Stimulated activated CD4-positive, alpha-beta T cell treated with anti-CD3 and anti-CD28 coated beads, Interleukin-1b, Interleukin-23, amount 100 ng/mL, for 4 hours (primary cell): ENCODE measurements around the gene TMTC1.
"Not testable (repeated sequence)": the region's sequence is repeated elsewhere in the genome, so short reads cannot be mapped to it uniquely, and the experiment has no call there.

ENCODE experiments used
- DNase-seq, 2 donors: peaks; one replicate each; pipeline ENCODE4 v3.0.0-alpha.2; 2020; ENCODE audit warnings: low read depth in 2 of 2

TMTC1 gene

GRCh38 chr12:29569132-29569757 lies 214.5 kb downstream of the TMTC1 start:
- no peak for DNase-seq

GRCh38 chr12:29566441-29566840 lies 217.3 kb downstream of the TMTC1 start:
- DNase-seq: no peak

- DNase-seq: no peak
These were observed 218.0 kb downstream of the TMTC1 start for GRCh38 chr12:29565727-29566126.

GRCh38 chr12:29564925-29565324 lies 218.8 kb downstream of the TMTC1 start:
- DNase-seq: no peak

- DNase-seq: no peak
These were observed 220.1 kb downstream of the TMTC1 start for GRCh38 chr12:29563636-29564035.

GRCh38 chr12:29563071-29563470 lies 220.7 kb downstream of the TMTC1 start:
- DNase-seq: no peak

- no peak for DNase-seq
These were observed 221.5 kb downstream of the TMTC1 start for GRCh38 chr12:29562110-29562804.

GRCh38 chr12:29561664-29562071 lies 222.1 kb downstream of the TMTC1 start:
- DNase-seq: no peak

GRCh38 chr12:29559198-29559597 lies 224.5 kb downstream of the TMTC1 start:
- no peak for DNase-seq

- no peak for DNase-seq
These were observed 227.4 kb downstream of the TMTC1 start for GRCh38 chr12:29556363-29556762.

GRCh38 chr12:29555451-29555850 lies 228.3 kb downstream of the TMTC1 start:
- DNase-seq: not testable (repeated sequence)

GRCh38 chr12:29552994-29553748 lies 230.6 kb downstream of the TMTC1 start:
- DNase-seq: no peak

GRCh38 chr12:29552324-29552927 lies 231.3 kb downstream of the TMTC1 start:
- DNase-seq: peak; percentile 43 to 52

- no peak for DNase-seq
These were observed 231.9 kb downstream of the TMTC1 start for GRCh38 chr12:29551812-29552211.

- no peak for DNase-seq
These were observed 235.9 kb downstream of the TMTC1 start for GRCh38 chr12:29547864-29548263.

- no peak for DNase-seq
These were observed 236.6 kb downstream of the TMTC1 start for GRCh38 chr12:29547151-29547632.

GRCh38 chr12:29546000-29546399 lies 237.7 kb downstream of the TMTC1 start:
- DNase-seq: no peak

- no peak for DNase-seq
These were observed 238.7 kb downstream of the TMTC1 start for GRCh38 chr12:29545102-29545467.

- DNase-seq: no peak
These were observed 239.2 kb downstream of the TMTC1 start for GRCh38 chr12:29544428-29545101.

- DNase-seq: no peak
These were observed 240.7 kb downstream of the TMTC1 start for GRCh38 chr12:29543036-29543435.

- no peak for DNase-seq
These were observed 246.4 kb downstream of the TMTC1 start for GRCh38 chr12:29537298-29537697.

GRCh38 chr12:29534935-29535334 lies 248.8 kb downstream of the TMTC1 start:
- no peak for DNase-seq
